OCI-M2 (cell line): ENCODE measurements around the gene KAZN.

Experiments
- DNase-seq: peaks from one replicate; lab custom pipeline; 2025; ENCODE audit not compliant: unreplicated experiment; lab: John Stamatoyannopoulos, UW

KAZN gene

DNA sequence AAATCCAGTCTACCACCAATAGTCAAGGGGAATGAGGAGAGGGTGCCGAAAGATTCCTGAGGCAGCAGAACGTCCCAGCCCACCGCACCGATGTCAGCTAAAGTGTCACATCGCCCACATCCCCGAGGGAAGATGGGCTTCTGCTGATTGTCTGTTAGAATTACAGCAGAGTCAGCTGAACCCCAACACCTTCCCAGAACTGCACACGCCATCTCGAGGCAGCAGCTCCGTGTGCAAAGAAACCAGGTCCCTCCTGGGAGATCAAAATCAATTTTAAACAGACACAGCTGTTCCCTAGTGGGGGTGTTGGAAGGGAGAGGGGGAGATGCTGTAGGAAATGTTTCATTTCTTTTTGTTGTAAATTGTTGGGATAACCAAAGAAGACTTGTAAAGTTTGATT is 12.8 kb upstream of the KAZN start:
- DNase-seq: no peak

DNA sequence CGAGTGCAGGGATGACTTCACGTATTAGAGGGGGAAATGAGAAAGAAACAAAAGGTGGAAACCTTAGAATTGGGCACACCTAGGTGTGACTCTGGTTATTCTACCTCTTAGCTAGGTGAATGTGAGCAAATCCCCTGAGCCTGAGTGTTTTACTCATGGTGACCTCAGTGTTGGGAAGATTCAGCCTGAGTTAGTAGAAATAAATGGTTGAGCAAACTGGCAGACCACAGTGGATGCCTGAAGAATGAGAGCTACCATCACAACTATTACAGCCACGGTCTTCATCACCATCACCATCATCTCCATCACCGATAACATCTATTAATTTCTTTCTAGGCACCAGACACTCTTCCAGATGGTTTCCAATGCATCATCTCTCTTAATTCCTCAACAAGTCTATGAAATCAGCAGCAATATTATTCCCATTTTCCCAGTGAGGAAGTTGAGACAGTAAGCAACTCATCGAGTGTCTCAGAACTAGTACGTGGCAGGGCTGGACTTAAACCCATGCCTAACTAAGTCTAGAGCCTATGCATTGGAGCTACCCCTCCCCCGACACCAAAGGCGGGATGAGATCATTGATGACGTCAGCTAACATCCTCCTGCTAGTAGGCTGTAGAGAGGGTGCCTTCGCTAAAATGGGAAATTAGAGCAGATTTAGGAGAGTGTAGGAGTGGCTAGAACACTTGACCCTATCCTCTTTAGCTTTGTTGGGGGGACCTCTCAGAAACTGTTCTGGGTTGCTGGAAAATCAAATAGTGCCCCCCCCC is 7.9 kb upstream of the KAZN start:
- no peak for DNase-seq

DNA sequence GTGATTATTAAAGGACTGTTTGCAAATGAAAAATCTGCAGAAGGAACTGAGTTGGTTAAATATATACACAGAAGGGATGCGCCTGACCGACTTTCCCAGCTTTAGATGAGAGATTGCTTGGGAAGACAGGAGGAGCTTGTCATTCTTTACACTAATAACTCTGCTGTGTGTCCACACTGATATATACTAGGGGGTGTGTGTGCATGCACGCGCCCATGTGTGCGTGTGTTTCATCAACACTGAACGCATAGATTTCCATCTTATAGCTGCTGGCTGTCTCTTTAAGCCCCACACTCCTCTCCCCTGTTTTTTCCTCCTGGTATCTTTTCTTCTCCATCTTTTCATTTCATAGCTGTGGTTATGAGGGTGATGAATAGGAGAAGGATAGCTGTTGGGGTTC is 6.9 kb upstream of the KAZN start:
- DNase-seq: no peak

DNA sequence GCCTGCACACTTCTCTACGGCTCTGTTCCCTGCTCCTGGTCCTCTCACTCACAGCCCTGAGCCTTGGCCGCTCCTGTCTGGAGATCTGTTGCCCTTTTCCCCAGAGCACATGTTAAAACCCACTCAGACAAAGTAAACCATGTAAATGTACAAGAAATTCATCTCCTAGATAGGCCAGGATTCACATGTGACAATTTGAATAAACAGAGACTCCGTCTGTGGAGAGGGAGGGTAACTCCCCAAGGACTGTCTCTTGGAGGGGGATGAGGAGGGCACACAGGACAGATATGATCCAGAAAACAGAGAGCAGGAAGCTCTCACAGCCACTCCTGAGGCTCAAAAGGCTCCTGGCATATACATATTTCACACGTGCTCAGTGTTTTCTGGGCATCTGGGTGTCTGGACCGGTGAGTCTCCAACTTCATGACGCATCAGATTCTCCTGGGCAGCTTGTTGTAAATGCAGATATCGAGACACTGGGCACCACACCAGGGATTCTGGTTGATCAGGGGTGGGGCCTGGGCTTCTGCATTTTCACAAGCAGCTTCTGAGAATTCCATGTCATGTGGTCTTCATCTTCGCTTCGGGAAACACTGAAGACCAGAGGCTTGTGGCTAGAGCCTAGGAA is 6.4 kb upstream of the KAZN start:
- DNase-seq: no peak

DNA sequence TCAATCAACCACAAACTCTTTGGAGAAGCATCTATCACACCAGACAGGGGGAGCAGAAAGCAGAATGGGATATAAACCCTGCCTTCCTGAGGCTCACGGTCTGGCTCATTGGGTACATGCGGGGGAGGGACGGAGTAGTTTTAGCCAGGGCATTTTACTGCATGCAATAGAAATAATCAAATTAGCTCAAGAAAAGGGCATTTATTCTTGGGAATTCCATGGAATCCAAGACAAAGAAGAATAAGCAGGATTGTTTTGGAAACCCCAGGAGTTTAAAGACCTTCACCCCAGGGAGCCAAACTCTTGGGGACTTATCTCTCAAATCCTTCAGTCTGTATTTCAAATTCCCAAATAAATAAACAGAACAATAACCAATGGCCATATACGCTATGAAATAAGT is 5.2 kb upstream of the KAZN start:
- no peak for DNase-seq

DNA sequence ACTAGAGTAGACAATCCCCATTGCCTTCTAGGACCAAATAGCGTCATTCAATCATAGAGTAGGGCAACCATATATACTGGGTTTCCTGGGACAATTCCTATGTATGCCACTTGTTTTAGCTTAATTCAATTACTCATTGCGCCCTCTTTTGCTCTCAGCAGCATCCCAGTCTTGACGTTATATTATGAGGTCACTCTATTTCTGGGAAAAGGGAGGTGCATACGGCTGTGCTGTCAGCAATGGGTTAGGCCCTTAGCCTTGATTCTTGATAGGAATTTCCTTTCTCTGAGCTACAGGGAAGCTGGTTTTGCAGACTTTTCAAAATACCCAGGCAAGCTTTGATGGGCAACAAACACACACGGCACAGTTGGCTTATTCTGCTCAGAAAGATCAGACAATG is 4.4 kb upstream of the KAZN start:
- DNase-seq: no peak

DNA sequence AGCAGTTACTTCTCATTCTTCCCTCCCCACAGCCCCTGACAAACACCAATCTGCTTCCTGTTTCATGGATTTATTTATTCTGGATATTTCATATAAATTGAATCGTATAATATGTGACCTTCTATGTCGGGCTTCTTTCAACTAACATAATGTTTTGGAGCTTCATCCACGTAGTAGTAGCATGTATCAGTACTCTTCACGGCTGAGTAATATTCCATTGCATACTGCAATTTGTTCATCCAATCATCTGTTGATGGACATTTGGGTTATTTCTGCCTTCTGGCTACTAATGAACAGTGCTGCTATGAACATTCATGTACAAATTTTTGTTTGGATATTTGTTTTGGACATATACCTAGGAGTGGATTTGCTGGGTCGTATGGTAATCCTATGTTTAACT is 1.9 kb upstream of the KAZN start:
- no peak for DNase-seq

DNA sequence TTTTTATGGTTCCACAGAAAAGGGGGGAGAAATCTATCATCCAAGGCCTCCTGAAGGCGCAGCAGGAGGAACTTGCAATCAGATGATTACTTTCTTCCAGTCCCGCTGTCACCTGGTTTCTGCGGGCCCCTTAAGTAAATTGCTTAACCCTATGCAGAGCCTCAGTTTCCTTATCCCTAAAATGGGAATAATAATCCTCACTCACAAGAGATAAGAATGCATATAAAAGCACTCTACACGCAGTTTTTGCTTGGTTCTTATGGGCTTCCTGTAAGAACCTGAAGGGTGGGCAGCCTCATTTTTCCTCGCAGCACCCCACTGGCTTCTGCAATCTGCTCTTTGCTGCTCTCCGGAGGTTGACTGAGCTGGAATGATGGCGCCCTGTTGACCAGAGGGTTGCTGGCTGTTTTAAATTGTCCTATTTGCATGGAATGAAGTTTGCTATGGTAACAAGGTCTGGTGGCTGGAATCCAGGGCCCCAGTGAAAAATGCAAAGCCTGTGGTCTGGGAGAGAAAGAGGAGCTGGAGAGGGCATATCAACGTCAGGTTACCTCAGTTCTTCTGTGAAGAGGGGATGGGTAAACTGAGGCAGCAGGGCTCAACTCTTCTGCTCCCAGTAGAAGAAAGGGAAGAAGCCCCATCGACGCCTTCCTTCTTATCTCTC is 1.0 kb upstream of the KAZN start:
- DNase-seq: no peak

DNA sequence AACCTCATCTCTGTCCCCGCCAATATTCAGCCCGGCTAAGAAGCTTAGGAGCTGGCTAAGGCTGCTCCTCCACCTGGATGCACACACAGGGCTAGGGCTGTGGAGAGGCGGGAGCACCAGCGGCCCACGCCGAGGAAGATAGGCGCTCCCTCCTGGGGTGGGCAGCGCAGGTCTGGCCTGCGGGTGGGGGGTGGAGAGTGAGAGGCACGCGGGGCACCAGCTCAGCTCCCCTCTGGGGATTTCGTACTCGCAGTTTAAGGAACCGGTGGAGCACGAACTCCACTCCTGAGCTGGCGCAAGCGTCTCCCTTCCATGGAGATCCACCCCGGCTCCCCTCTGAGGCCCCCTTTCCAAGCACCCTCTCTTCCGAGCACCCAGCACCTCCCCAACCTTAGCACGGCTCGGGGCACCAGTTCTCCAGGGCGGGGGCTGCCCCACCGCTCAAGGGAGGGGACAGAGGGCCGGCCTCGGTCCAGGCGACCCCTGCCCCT is 433 bp upstream of the KAZN start:
- DNase-seq: no peak

DNA sequence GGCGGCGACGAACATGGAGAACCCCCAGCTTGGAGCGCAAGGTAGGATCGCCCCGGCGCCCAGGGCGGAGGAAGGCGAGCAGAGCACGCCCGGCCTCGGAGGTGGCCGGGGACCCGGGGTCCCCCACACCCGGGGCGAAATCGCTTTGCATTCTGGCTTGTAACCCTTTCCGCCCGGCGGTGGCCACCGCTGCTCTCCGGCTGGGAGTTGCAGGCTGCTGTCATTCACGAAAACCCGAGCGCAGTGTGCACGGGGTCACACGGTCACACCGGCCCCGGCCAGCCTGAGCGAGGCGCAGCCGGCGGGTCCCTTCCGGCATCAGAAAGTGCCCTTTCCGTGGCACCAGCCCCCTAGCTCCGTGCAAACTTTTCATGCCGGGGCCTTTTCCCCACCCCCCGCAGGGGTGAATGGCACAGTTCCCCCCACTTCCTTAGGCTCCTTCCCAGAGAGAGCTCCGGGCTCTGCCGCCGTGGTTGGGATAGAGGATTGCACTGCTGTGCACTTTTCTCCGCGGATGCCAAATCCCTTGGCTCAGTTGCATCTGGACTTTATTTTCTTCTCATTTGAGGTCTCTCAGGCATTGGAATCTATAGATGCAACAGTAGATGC is 802 bp downstream of the KAZN start:
- DNase-seq: no peak

DNA sequence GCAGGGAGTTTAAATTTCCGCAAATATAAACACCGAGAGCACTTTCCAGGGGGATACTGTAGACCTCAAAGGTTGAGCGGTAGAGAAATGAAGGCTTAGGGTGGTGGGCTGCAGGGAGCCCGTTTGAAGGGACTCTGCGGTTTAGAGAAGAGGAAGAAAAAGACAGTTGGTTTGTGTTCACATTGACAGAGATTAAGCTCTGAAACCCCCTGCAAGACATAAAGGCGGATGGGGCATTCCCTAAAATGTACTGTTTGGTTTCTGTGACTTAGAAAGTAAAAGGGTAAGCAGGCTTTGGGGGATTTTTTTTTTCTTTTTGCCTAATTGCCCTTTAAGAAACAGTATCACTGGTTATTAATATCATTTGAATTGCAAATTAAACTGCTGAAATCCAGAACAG is 1.3 kb downstream of the KAZN start:
- no peak for DNase-seq

DNA sequence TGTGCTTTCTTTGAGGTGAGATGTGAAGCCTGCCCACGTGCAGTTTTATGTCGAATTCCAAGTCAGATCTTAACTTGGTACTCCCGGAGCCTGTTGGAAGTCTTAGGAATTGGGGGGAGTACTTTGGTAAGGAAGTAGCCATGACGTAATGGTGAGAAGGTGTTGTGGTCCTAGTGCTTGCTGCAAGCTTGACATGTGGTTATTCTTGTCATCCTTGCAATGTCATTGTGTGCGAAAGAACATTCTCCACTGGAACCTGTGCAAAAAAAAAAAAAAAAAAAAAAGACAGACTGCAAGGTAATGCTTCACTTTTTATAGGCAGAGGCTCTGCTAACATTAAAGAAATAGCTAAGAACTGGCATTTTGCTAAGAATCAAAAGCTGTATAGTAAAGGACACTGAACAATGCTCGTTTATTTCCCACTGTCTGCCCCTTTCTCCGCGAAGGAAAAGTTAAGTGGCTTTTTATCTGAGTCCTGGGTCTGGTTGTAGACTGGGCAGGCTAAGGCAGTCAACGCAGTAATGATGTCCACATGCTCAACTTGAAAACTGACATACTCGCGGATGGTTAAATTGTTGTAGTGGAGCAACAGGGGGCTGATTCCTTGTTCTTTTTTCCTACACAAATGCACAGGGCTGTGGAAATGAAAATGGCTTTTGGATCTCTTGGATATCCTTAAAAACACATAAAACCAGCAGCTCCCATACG is 2.1 kb downstream of the KAZN start:
- no peak for DNase-seq

DNA sequence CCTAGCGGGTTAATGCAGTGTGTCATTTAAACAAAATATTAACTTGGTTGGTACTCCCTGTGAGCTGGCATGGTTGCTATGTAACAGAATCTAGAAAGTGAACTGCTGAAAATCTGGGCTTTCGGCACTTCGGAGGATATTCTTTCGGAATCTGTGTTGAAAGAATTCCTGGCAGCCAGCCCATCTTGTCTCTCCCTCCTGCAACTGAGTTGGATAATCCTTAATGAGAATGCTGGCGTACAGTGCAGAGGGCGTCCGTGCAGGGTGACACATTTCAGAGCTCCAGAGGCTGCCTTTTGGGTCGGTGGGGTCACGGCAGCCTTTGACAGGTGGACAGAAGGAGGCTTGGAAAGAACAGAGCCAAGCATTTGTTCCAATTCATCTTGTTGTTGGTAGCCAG is 3.7 kb downstream of the KAZN start:
- DNase-seq: no peak

DNA sequence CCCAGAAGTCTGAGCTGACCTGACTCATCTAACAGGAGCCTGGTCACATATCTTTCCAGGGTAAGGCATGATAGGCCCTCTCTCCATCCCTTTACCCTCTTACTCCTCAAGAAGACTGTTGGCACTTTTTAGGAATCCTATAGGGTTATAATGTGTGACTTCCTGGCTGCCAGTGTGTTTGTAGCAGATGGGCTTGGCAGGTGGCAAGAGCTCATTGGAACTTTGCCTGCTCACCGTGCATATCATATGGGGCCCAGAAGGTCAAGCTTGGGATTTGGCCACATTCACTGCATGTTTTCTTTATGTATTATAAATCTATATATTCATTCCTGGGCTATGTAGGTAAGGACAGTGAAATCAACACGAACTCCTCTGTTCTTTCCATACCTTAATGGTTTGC is 5.2 kb downstream of the KAZN start:
- no peak for DNase-seq

DNA sequence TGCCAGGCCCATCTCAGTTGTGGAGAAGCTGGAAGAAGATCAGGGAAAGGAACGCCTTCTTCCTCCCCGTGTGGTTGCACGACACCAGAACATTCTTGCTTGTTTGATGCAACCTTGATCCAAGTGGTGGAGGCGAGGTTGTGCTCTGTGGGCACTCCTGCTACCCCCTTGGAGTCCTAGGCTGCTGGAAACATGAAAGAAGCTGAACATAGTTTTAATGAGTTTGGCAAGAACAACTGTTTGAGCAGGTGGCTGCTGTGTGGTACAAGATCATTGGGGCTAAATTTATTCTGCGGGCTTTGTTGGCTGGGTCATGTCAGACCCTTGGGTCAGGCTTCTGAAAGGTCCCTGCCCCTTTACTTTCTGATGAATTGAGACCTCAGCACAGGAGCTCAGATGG is 5.9 kb downstream of the KAZN start:
- DNase-seq: no peak

DNA sequence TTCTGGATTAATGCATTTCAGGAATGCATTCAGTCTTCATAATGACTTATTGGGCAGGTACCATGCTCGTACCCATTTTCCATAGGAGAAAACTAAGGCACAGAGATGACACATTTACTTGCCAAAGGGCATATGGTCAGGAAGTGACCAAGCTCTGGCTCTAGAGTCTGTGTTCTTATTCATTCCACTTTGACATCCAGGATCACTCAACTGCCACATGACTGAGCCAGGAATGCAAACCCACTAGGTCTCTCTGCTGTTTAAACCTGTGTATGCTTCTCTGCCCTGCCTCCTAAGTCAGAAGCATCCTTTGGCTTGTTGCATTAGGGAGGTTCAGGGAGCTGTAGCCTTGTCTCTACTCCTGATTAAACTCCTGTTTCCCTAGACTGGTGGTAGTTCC is 7.5 kb downstream of the KAZN start:
- DNase-seq: no peak

DNA sequence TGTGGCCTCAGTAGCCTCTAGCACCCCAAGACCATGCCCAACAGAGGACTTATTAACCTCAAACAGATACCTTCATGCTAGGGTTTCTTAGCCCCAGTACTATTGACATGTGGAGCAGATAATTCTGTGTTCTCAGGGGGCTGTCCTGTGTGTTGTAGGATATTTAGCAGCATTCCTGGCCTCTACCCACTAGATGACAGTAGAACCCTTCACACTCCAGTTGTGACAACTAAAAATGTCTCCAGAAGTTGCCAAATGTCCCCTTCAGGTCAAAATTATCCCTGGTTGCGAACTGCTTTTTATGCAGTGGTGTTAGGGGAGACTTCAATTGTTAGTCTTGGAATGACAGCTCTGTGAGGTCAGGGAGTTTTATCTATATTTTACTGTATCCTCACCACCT is 8.1 kb downstream of the KAZN start:
- no peak for DNase-seq

DNA sequence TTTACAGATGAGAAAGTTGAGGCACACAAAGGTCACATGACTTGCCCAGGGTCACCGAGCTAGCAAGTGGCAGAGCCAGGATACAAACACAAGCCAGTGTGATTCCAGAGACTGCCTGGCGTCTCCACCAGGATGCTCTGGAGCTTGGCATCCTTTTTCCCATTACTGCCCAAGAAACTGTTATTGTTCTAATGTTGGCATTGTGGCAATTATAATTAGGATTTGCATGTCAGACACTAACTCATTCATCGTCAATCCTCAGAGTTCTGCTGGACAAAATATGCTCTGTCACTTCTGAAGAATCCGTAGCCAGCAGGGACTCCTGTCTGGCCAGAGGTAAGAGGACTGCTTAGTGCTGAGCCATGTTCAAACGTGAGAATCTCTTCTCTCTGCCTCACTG is 8.8 kb downstream of the KAZN start:
- no peak for DNase-seq

DNA sequence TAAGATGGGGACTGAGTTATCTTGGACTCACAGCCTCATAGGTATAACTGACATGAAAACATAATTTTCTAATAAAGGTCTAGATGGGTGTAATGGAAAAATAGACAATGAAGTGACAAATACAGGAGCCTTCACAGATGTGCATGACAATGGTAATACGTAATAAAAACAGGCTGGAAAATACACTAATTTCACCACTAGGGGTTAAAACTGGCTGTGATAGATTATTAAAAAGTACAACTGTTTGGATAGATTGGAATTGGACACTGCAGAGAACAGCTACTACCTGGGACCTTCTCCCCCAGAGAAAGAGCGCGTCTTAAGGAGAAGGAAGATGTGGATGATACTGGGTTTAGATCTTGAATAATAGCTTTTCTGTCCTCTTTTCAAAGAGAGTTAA is 9.8 kb downstream of the KAZN start:
- no peak for DNase-seq

DNA sequence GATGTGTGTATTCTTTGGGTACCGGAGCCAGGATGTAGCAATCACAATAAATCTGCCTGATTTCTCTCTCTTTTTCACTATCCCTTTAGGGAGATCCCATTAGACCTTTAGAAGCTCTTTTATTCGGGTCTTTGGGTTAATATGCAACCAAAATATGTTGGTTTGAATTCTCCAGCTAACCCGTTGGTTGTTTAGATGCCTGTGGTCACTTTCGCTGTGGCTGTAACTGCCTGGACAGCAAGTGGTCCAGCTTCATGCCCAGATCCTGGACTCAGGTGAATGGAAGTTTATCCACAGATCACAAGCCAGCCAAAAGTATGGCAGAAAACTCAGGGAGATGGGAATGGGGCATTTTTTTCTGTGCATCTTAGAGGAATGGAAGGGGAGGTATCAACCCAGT is 12.3 kb downstream of the KAZN start:
- DNase-seq: no peak

DNA sequence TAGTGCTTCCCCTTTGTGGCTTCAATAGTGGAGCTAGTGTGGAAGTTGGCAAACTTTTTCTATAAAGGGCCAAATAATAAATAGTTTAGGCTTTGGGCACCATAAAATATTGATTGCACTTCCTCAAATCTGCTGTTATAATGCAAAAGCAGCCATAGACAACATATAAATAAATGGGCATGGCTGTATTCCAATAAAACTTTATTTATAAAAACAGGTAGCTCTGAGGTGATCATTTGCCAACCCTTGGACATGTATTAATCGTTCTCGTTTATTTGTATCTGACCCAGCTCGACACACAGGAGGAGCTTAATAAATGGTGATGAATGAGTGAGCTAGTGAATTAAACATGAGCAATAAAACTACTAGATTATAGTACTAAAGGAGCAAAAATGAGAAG is 13.3 kb downstream of the KAZN start:
- DNase-seq: no peak
